OCI-LY3 (cell line): Measurements from ENCODE around the gene TESMIN.

Source experiments
- H2AFZ ChIP-seq: fragments of 200-600, 300-600 bp; shearing (Covaris generic); 2 replicates; pipeline ENCODE4 v1.6.0; 2014; ENCODE audit warnings: antibody characterized with exemption, low read depth, low read length
- H3K27ac ChIP-seq: fragments of 200-600, 300-600 bp; sonication (generic); 2 replicates; pipeline ENCODE4 v1.5.1; 2014; ENCODE audit warnings: mild to moderate bottlenecking, low read length, moderate library complexity, mixed read lengths
- H3K27me3 ChIP-seq: fragments of 200-600, 300-600 bp; sonication (generic); 2 replicates; pipeline ENCODE4 v1.6.1; 2014; ENCODE audit warnings: low read depth, low read length, mixed read lengths
- H3K36me3 ChIP-seq: fragments of 200-600, 300-600 bp; sonication (generic); replicated peaks from 2 replicates; pipeline ENCODE3; 2014; ENCODE audit warnings: low read depth, low read length, mixed read lengths
- H3K4me1 ChIP-seq: fragments of 300-600, 200-600 bp; sonication (generic); 2 replicates; pipeline ENCODE4 v1.6.1; 2014; ENCODE audit warnings: low read length, mixed read lengths
- H3K4me2 ChIP-seq: fragments of 200-600, 300-600 bp; sonication (generic); 2 replicates; pipeline ENCODE4 v1.6.1; 2014; ENCODE audit warnings: low read length, mixed read lengths
- H3K4me3 ChIP-seq: fragments of 300-600, 200-600 bp; sonication (generic); 2 replicates; pipeline ENCODE4 v1.5.1; 2014; ENCODE audit warnings: antibody characterized with exemption, mild to moderate bottlenecking, low read length, moderate library complexity
- H3K79me2 ChIP-seq: fragments of 300-600, 200-600 bp; shearing (Covaris generic); 2 replicates; pipeline ENCODE4 v1.6.1; 2014; ENCODE audit warnings: mild to moderate bottlenecking, low read length, mixed read lengths
- H3K9ac ChIP-seq: fragments of 300-600, 200-600 bp; shearing (Covaris generic); 2 replicates; pipeline ENCODE4 v1.6.0; 2014; ENCODE audit warnings: mild to moderate bottlenecking, low read length, moderate library complexity
- H3K9me3 ChIP-seq: fragments of 200-600, 300-600 bp; shearing (Covaris generic); 2 replicates; pipeline ENCODE4 v1.6.1; 2014; ENCODE audit warnings: low read length, mixed read lengths; ENCODE audit not compliant: insufficient read depth
- H4K20me1 ChIP-seq: fragments of 200-600, 300-600 bp; sonication (generic); 2 replicates; pipeline ENCODE4 v1.6.1; 2016; ENCODE audit warnings: low read length, mixed read lengths; ENCODE audit not compliant: insufficient read depth
- CTCF ChIP-seq: fragments of 200-600, 300-600 bp; sonication (generic); IDR thresholded peaks from 2 replicates; pipeline ENCODE4 v1.5.1; 2014; ENCODE audit warnings: antibody characterized with exemption, low read length, low read depth
- EZH2phosphoT487 ChIP-seq: fragments of 200-600 bp; shearing (Covaris generic); IDR thresholded peaks from 2 replicates; pipeline ENCODE4 v1.6.1; 2018; ENCODE audit warnings: antibody characterized with exemption, mixed run types, low read depth

Gene TESMIN

DNA sequence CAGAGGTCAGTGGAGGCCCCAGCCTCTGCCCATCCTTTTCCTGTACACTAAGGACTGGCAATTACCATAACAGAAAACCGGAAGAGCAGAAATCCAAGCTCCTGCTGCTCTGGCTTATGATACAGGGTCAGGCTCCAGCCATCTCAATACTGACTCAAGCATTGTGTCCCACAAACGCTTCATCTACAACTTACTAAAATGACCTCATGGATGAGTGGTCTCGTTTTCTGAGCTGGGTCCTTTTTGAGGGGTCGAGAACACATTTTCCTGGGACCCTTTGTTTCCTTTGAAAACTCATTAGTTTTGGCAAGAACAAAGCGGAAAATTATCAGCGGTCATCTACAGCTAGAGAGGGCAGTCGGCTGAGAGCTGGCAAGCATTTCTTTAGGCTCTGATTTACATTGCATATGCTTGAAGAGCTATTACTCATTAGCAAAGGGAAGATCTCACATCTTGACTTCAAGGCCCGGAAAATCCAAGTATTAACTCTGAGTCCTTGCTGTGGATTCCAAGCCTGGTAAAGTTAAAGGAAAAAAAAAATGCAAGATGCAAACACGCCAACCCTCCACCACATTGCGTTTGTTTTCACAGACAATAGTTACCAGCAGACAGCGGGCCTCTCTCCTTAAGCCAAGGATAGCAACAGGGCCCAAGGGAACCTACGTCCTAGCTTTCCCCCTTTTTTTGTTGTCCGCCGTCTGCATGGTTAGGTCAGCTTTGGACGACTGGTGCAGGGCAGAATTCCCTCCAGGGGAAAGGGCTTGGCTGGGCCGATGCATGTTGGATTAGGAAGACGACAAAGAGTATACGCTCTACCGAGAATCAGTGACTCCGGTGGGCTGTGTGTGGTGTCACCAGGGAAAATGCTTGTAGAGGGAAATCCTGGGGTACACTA, 1.8 kb downstream of the TESMIN start:
- no peak overlapping the region for H2AFZ ChIP-seq
- H3K4me3 ChIP-seq: no peak overlapping the region
- H3K9me3 ChIP-seq: no peaks in the 10 kb centered on the region
- H3K36me3 ChIP-seq: no peaks in the 10 kb centered on the region
- no peaks in the 10 kb centered on the region for H4K20me1 ChIP-seq
- no peak overlapping the region for H3K4me2 ChIP-seq
- no peaks in the 10 kb centered on the region for H3K27me3 ChIP-seq
- TF ChIP-seq CTCF: no peak
- no peak for TF ChIP-seq EZH2phosphoT487
- H3K79me2 ChIP-seq: no peaks in the 10 kb centered on the region
- no peak overlapping the region for H3K9ac ChIP-seq
- no peaks in the 10 kb centered on the region for H3K4me1 ChIP-seq
- no peak overlapping the region for H3K27ac ChIP-seq

- TF ChIP-seq EZH2phosphoT487 (no peak), CTCF (no peak)
- no peak overlapping the region for H3K27ac ChIP-seq
- no peaks in the 10 kb centered on the region for H3K9me3 ChIP-seq
- no peak overlapping the region for H3K4me3 ChIP-seq
- no peaks in the 10 kb centered on the region for H4K20me1 ChIP-seq
- no peaks in the 10 kb centered on the region for H3K79me2 ChIP-seq
- H3K27me3 ChIP-seq: no peaks in the 10 kb centered on the region
- H3K4me2 ChIP-seq: no peak overlapping the region
- H3K4me1 ChIP-seq: no peaks in the 10 kb centered on the region
- H3K36me3 ChIP-seq: no peaks in the 10 kb centered on the region
- H3K9ac ChIP-seq: no peak overlapping the region
- H2AFZ ChIP-seq: no peak overlapping the region
Measured at GRCh38 chr11:68748061-68748460, 3.3 kb downstream of the TESMIN start.

DNA sequence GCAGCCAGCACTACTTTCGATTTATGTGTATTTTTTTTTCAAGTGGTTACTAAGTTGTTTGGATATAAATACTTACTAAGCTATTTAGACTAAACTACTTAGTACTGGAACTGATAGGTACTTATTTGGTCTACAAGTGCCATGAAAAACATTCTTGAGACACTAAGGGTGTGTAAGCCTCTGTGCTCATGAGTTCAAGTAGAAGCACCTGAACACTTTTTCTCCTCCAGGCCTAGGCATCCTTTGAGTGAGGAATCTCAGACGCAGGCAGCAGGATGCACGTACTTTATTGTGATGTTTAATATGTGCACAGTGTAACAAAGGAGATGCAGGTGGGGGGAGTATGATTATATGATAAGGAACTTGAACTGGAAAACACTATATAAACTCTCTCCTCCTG, 7.8 kb downstream of the TESMIN start:
- H3K36me3 ChIP-seq: no peaks in the 10 kb centered on the region
- H3K9ac ChIP-seq: no peak overlapping the region
- H2AFZ ChIP-seq: no peak overlapping the region
- H3K27me3 ChIP-seq: no peaks in the 10 kb centered on the region
- no peaks in the 10 kb centered on the region for H4K20me1 ChIP-seq
- H3K9me3 ChIP-seq: no peaks in the 10 kb centered on the region
- H3K4me2 ChIP-seq: no peak overlapping the region
- TF ChIP-seq EZH2phosphoT487 (no peak), CTCF (no peak)
- H3K79me2 ChIP-seq: no peaks in the 10 kb centered on the region
- H3K4me3 ChIP-seq: no peak overlapping the region
- H3K4me1 ChIP-seq: no peaks in the 10 kb centered on the region
- no peak overlapping the region for H3K27ac ChIP-seq

DNA sequence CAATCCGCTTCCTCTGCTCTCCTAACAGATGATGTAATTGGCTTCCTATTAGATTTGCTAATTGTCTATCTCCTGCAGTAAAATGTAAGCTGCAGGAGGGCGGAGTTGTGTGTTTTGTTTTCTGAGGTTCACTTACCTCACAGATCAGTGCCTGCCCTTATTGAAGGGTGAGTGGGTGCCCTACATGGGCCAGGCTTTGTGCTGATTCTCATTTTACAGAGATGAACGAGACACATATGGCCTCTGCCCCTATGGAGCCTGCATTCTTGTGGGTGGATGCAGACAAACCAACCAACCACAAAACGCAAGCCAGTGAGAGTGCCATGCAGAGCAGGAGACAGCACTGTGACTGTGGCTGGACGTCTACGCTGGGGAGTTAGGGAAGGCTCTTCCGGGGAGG, 9.9 kb downstream of the TESMIN start:
- Histone ChIP-seq H3K4me2 (no peak overlapping the region), H3K9ac (no peak overlapping the region)

More for the DNA sequence above, 9.9 kb downstream of the TESMIN start:
- Histone ChIP-seq H4K20me1 (no peaks in the 10 kb centered on the region), H3K4me1 (no peaks in the 10 kb centered on the region), H3K79me2 (no peaks in the 10 kb centered on the region), H3K4me3 (no peak overlapping the region), H3K36me3 (no peaks in the 10 kb centered on the region), H3K27ac (no peak overlapping the region), H3K9me3 (no peaks in the 10 kb centered on the region), H3K27me3 (no peaks in the 10 kb centered on the region), H2AFZ (no peak overlapping the region)
- TF ChIP-seq EZH2phosphoT487 (no peak), CTCF (no peak)
